ENCODE measurements around the gene ADGRD2.

ADGRD2 gene

GRCh38 chr9:124522121-124523098, 72.2 kb downstream of the ADGRD2 start:
- TF ChIP-seq CTCF (IDR thresholded peaks at IDR 0.05; ENCODE audit: low read depth, low read length, missing control alignments) = no peak
- no peak for DNase-seq (ENCODE audit: low read depth)
- H3K4me3 ChIP-seq (ENCODE audit: low read depth, low read length) = no peak overlapping the region

- H3K4me3 ChIP-seq (ENCODE audit: low read depth, low read length) = no peak overlapping the region
- DNase-seq (ENCODE audit: low read depth) = no peak
- TF ChIP-seq CTCF (IDR thresholded peaks at IDR 0.05; ENCODE audit: low read depth, low read length, missing control alignments) = no peak
Measured at GRCh38 chr9:124526174-124526573, 75.9 kb downstream of the ADGRD2 start.

GRCh38 chr9:124527781-124528180, 77.5 kb downstream of the ADGRD2 start:
- no peak for DNase-seq (ENCODE audit: low read depth)
- no peak for TF ChIP-seq CTCF (IDR thresholded peaks at IDR 0.05; ENCODE audit: low read depth, low read length, missing control alignments)

More at GRCh38 chr9:124527781-124528180, 77.5 kb downstream of the ADGRD2 start:
- no peak overlapping the region for H3K4me3 ChIP-seq (ENCODE audit: low read depth, low read length)
